ENCODE results near the gene CREG1.
"Not testable (repeated sequence)": the region's sequence is repeated elsewhere in the genome, so short reads cannot be mapped to it uniquely, and the experiment has no call there.

CREG1 gene

GRCh38 chr1:167553136-167554027, at the start of gene CREG1:
Gene CREG1 (minus strand): TSS chr1:167553762.
- DNase-seq (ENCODE audit: low spot score), result peak; percentile 96

DNA sequence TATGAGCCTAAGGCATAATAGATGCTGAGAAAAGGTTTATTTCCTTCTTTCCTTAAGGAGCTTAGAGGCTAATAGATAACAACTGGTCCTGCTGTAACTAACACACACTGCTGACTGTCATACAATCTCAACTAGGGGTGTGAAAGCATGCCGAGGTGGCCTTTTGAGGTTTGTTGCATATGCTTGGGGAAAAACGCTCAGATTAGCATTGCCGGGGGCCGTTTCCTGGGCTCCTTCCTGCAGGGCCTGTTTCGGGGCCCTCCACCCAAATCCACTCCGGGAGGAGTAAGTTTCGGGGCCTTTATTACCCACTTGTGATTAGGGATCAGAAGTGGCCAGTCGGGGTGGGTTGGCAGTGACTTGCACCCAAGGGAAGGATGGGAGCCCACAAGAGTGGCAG, 49.3 kb upstream of the CREG1 start:
- DNase-seq (ENCODE audit: low spot score), result no peak

GRCh38 chr1:167601442-167602383, 48.2 kb upstream of the CREG1 start:
- peak; percentile 74 for DNase-seq (ENCODE audit: low spot score)

GRCh38 chr1:167599957-167600581, 46.5 kb upstream of the CREG1 start:
- DNase-seq (ENCODE audit: low spot score), result peak; percentile 90

DNA sequence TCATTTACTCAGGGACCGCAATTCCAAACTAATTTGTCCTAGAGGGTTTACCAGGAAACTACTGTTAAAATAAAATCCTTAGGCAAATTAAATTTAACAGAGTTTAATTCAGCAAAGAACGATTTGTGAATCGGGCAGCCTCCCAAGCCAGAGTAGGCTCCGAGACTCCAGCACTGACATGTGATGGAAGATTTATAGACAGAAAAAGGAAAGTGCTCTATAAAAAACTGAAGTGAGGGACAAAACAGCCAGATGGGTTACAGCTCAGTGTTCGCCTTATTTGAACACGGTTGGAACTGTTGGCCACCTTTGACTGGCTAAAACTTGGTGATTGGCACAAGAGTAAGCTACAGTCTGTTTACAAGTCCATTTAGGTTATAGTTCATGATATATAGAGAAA, 41.3 kb upstream of the CREG1 start:
- DNase-seq (ENCODE audit: low spot score), result no peak

- no peak for DNase-seq (ENCODE audit: low spot score)
These were observed 40.3 kb upstream of the CREG1 start for GRCh38 chr1:167593860-167594259.

- no peak for DNase-seq (ENCODE audit: low spot score)
These were observed 38.9 kb upstream of the CREG1 start for GRCh38 chr1:167592475-167592874.

- DNase-seq (ENCODE audit: low spot score), result no peak
These were observed 34.8 kb upstream of the CREG1 start for GRCh38 chr1:167588361-167588760.

GRCh38 chr1:167587872-167588271, 34.3 kb upstream of the CREG1 start:
- no peak for DNase-seq (ENCODE audit: low spot score)

- no peak for DNase-seq (ENCODE audit: low spot score)
These were observed 33.8 kb upstream of the CREG1 start for GRCh38 chr1:167587342-167587741.

DNA sequence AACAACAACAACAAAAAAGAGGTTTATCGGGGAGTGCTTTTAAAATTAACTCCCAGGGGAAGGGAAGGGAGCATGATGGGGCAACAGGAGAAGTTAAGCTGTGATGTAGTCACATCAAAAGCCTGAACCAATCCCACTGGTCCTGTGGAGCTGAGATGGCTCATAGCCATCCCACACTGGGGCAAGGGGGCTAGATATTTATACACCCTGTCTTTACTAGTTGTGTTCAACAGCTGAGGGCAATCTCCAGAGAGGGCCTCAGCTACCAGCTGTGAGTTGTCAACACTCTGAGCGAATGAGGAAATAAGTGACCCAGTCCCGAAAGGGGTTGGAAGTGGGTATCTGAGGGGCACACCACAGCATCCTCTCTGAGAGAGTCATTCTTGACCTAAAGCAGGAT, 31.0 kb upstream of the CREG1 start:
- DNase-seq (ENCODE audit: low spot score), result no peak

DNA sequence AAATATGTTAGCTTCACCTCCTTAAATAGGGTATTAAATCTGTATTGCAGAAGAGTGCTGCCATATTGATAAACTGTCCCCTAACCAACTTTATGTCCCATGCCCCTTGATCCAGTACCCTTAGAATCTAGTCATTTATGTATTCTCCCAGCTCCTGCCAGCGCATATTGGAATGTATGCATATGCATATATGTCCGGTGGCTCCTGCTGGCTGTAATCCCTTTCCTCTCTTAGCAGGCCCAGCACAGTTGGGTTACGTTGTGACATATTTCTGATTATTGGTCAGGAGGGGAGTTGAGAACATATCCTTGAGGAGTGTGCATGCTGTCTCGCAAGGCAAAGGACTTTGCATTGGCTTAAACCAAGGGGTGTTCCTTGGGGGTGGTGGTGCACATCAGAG, 29.2 kb upstream of the CREG1 start:
- no peak for DNase-seq (ENCODE audit: low spot score)

- DNase-seq (ENCODE audit: low spot score), result no peak
These were observed 28.5 kb upstream of the CREG1 start for GRCh38 chr1:167582064-167582463.

DNA sequence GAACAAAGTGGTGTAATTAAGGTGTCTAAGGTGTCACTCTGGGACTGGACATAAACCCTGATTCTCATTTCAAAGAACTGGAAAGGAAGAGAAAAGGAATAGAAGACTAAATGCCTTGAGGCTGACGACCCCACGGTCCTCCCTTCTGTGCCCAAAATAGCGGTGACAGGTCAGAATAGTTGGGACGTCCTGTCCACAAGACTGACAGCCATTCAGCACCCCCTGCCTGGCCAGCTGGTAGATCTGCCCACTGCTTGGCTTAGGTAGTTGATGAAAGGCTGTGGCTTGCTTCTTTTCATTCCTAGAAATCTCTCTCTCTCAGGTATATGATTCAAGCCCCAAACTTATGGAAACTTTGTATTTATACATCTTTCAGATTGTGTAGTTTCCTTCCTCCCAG, 26.4 kb upstream of the CREG1 start:
- no peak for DNase-seq (ENCODE audit: low spot score)

- no peak for DNase-seq (ENCODE audit: low spot score)
These were observed 25.5 kb upstream of the CREG1 start for GRCh38 chr1:167578939-167579521.

DNA sequence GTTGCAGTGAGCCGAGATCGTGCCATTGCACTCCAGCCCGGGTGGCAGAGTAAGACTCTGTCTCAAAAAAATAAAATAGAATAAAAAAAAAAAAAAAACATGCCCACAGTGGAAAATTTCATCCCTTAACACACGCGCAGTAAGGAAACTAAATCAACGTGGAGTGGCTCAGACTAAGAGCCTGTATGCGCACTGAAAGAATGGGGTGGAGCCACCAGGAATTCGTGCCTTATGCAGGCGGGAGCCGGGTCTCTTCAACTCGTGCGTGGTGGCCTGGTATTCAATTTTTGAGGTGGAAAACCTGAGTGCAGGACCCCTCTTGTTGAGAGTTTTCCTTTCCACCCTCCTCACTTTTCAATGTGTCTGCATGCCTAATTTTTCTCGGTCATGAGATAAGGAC, 22.1 kb upstream of the CREG1 start:
- no peak for DNase-seq (ENCODE audit: low spot score)

- no peak for DNase-seq (ENCODE audit: low spot score)
These were observed 19.5 kb upstream of the CREG1 start for GRCh38 chr1:167573035-167573434.

- not testable (repeated sequence) for DNase-seq (ENCODE audit: low spot score)
These were observed 17.1 kb upstream of the CREG1 start for GRCh38 chr1:167570712-167571111.

- no peak for DNase-seq (ENCODE audit: low spot score)
These were observed 14.1 kb upstream of the CREG1 start for GRCh38 chr1:167567663-167568062.

GRCh38 chr1:167566766-167567165, 13.2 kb upstream of the CREG1 start:
- DNase-seq (ENCODE audit: low spot score), result peak; percentile 40

DNA sequence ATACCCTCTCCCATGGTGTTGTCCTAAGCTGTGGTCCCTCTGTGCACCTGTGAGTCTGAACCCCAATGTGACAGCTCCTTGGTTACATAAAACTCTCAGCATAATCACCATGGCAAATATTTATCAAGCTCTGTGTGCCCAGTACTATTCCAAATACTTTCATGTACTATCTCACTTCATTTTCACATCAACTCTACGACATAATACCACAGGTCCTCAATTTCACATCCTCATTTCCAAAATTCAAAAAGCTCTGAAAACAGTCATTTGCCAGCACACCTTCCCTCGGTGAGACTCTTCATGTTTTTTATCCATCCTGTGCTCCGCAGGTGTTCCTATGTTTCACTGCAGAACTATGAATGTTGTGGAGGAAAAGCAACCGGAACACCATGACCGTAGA, 12.4 kb upstream of the CREG1 start:
- DNase-seq (ENCODE audit: low spot score), result peak; percentile 50
